GM12878 (cell line): ENCODE measurements around the gene CYP51A1. TPM values are rescaled to one million over a fixed set of nuclear protein-coding genes. Genes with fewer than 3 reads are reported as not detected.

Experiments used
- BACH1 ChIP-seq: fragments of 450-650 bp; IDR thresholded peaks from 2 replicates; pipeline ENCODE4 v1.6.1; 2017; ENCODE audit warnings: mild to moderate bottlenecking, borderline replicate concordance
- CEBPB ChIP-seq, 2 experiments: fragments of 150-350 bp in 1 of 2; IDR thresholded peaks; 2 replicates each; pipeline ENCODE4 v1.6.1; 2012 to 2014; ENCODE audit warnings: low read depth in 2 of 2, low read length in 2 of 2, borderline replicate concordance in 1 of 2, inconsistent platforms in 1 of 2
- ESRRA ChIP-seq: IDR thresholded peaks from 2 replicates; pipeline ENCODE4 v1.6.1; 2012; ENCODE audit warnings: mild to moderate bottlenecking, low read length, improper control_type of control experiment
- ETV6 ChIP-seq, 2 experiments: fragments of 450-650 bp in 1 of 2; IDR thresholded peaks in 1 of 2; conservative IDR thresholded peaks in 1 of 2; 2 replicates each; pipeline ENCODE4 v1.6.1; 2014; ENCODE audit warnings: antibody characterized with exemption in 1 of 2, borderline replicate concordance in 1 of 2, low read depth in 1 of 2, mild to moderate bottlenecking in 1 of 2, moderate library complexity in 1 of 2
- IKZF1 ChIP-seq: fragments of 450-650 bp; conservative IDR thresholded peaks from 2 replicates; pipeline ENCODE4 v1.6.1; 2017; ENCODE audit warnings: antibody characterized with exemption, mild to moderate bottlenecking
- LARP7 ChIP-seq: fragments of 450-650 bp; IDR thresholded peaks from 2 replicates; pipeline ENCODE4 v1.6.1; 2017; ENCODE audit warnings: mild to moderate bottlenecking
- MXI1 ChIP-seq: fragments of 150-350 bp; IDR thresholded peaks from 2 replicates; pipeline ENCODE4 v1.6.1; 2011; ENCODE audit warnings: low read depth, mild to moderate bottlenecking, inconsistent platforms, low read length, improper control_type of control experiment
- NFIC ChIP-seq: IDR thresholded peaks from 2 replicates; pipeline ENCODE4 v1.6.1; 2012; ENCODE audit warnings: low read depth, mild to moderate bottlenecking, inconsistent platforms, low read length, moderate library complexity
- NFXL1 ChIP-seq: fragments of 450-650 bp; IDR thresholded peaks from 2 replicates; pipeline ENCODE4 v1.6.1; 2017; ENCODE audit warnings: antibody characterized with exemption, mild to moderate bottlenecking, borderline replicate concordance
- NR2F1 ChIP-seq: fragments of 450-650 bp; conservative IDR thresholded peaks from 2 replicates; pipeline ENCODE4 v1.6.1; 2017; ENCODE audit warnings: mild to moderate bottlenecking
- SIN3A ChIP-seq: IDR thresholded peaks from 2 replicates; pipeline ENCODE4 v1.6.1; 2012; ENCODE audit warnings: low read depth, low read length, improper control_type of control experiment
- SP1 ChIP-seq: IDR thresholded peaks from one replicate; pipeline ENCODE4 v1.6.1; 2011; ENCODE audit warnings: low read depth, low read length
- SREBF1 ChIP-seq: IDR thresholded peaks from 2 replicates; pipeline ENCODE4 v1.6.1; 2012; ENCODE audit warnings: mild to moderate bottlenecking, low read length
- SREBF2 ChIP-seq: IDR thresholded peaks from 2 replicates; pipeline ENCODE4 v1.6.1; 2012; ENCODE audit warnings: mild to moderate bottlenecking, low read length
- TAF1 ChIP-seq: IDR thresholded peaks from 2 replicates; pipeline ENCODE4 v1.6.1; 2011; ENCODE audit warnings: mild to moderate bottlenecking, low read depth, low read length, borderline replicate concordance
- USF2 ChIP-seq: IDR thresholded peaks from 2 replicates; pipeline ENCODE4 v1.6.1; 2011; ENCODE audit warnings: low read depth, low read length, improper control_type of control experiment, borderline replicate concordance
- YBX1 ChIP-seq: fragments of 450-650 bp; IDR thresholded peaks from 2 replicates; pipeline ENCODE4 v1.6.1; 2016; ENCODE audit warnings: antibody characterized with exemption
- YY1 ChIP-seq: IDR thresholded peaks from 2 replicates; pipeline ENCODE4 v1.6.1; 2011; ENCODE audit warnings: low read depth, mild to moderate bottlenecking, low read length
- ZNF274 ChIP-seq: IDR thresholded peaks from one replicate; pipeline ENCODE4 v1.8.0; 2011; ENCODE audit not compliant: insufficient read length, insufficient read depth
- ZNF622 ChIP-seq: fragments of 450-650 bp; IDR thresholded peaks from 2 replicates; pipeline ENCODE4 v1.6.1; 2017; ENCODE audit warnings: mild to moderate bottlenecking, inconsistent platforms
- polyA plus RNA-seq, 11 experiments: library from polyadenylated mRNA; depleted of rRNA in 4 of 11; unstranded in 6 of 11; stranded (reverse) in 5 of 11; fragments of >200 nt; fragmentation: Nextera tagmentation in 4 of 11; fragmentation: Illumina TruSeq in 1 of 11; extraction: Ambion mirVana in 4 of 11; extraction: Trizol in 1 of 11; gene quantifications; 1 replicate in 1 of 11; 2 replicates in 10 of 11; pipeline versions ENCODE4 v1.2.1 to v1.2.3, GENCODE V29; 2011 to 2016; ENCODE audit warnings: inconsistent platforms in 2 of 11, missing spikeins in 2 of 11, low read depth in 1 of 11
- total RNA-seq, 4 experiments: library from RNA; depleted of rRNA in 3 of 4; stranded (reverse); fragments of >200 nt in 3 of 4; fragmentation: Illumina TruSeq in 1 of 4; extraction: Trizol in 1 of 4; gene quantifications; 2 replicates each; pipeline versions ENCODE4 v1.2.1 to v1.2.3, GENCODE V29; 2013 to 2021
- TF ChIP-seq, protein P1 (sequence below): IDR thresholded peaks from 2 replicates; pipeline ENCODE4 v1.6.1; 2012; ENCODE audit warnings: low read depth, low read length, improper control_type of control experiment
- TF ChIP-seq, protein P2 (sequence below), 3 experiments: IDR thresholded peaks in 2 of 3; conservative IDR thresholded peaks in 1 of 3; 2 replicates each; pipeline ENCODE4 v1.5.1; 2011; ENCODE audit warnings: low read depth in 3 of 3, low read length in 3 of 3, mild to moderate bottlenecking in 3 of 3, control low read depth in 2 of 3, moderate library complexity in 2 of 3, inconsistent platforms in 1 of 3, mixed read lengths in 1 of 3; ENCODE audit not compliant: control insufficient read depth in 2 of 3, insufficient read depth in 1 of 3; ENCODE audit errors: extremely low read depth in 1 of 3
- TF ChIP-seq, protein P3 (sequence below): fragments of 450-650 bp; IDR thresholded peaks from 2 replicates; pipeline ENCODE4 v1.6.1; 2017; ENCODE audit warnings: mild to moderate bottlenecking, moderate library complexity

CYP51A1 gene
- total and polyA plus RNA-seq, 10 of the 15 experiments (the other 5 are each of a cell fraction or from before 2014, with no cell fraction given), result 21.5 to 113 (median 61.8) TPM

DNA sequence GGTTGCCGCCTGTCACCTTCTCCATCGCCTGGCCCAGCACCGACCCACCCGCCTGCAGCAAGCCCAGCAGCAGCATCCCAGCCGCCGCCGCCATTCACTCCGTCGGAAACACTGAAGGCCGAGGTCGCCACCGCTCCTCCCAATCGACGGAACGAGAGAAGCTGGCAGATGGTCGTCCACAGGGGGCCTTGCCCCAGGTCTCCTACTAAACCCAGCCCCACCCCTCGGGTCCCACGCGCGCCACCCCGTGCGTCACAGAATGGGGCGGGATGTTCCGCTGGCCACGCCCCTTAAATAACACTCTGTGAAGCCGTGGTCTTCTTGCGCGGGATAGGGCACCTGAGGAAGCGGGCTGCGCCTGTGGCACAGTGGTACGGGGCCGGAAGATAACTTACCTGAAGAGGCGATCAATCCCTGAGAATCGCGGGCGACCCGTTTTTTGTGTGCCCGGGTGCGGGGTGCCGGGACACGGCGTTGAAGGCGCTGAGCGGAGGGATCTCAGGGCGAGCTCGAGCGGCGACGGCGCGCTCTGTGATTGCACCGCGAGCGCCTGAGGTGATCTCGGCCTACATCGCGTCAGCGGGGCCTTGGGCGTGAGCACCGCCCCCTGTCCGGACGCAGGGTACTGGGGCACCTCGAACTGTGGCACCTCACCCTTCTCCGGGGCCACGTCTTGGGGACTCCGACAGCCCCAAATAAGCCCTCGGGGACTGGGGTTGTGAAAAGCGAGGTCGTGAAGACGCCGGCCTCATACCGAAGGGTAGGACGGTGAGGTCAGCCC lies at the start of gene CYP51A1 (continued):
- TF ChIP-seq, protein P1, sequence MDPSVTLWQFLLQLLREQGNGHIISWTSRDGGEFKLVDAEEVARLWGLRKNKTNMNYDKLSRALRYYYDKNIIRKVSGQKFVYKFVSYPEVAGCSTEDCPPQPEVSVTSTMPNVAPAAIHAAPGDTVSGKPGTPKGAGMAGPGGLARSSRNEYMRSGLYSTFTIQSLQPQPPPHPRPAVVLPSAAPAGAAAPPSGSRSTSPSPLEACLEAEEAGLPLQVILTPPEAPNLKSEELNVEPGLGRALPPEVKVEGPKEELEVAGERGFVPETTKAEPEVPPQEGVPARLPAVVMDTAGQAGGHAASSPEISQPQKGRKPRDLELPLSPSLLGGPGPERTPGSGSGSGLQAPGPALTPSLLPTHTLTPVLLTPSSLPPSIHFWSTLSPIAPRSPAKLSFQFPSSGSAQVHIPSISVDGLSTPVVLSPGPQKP, result no peak; the same call in 1 of the 2 replicates
- TF ChIP-seq, protein P2, sequence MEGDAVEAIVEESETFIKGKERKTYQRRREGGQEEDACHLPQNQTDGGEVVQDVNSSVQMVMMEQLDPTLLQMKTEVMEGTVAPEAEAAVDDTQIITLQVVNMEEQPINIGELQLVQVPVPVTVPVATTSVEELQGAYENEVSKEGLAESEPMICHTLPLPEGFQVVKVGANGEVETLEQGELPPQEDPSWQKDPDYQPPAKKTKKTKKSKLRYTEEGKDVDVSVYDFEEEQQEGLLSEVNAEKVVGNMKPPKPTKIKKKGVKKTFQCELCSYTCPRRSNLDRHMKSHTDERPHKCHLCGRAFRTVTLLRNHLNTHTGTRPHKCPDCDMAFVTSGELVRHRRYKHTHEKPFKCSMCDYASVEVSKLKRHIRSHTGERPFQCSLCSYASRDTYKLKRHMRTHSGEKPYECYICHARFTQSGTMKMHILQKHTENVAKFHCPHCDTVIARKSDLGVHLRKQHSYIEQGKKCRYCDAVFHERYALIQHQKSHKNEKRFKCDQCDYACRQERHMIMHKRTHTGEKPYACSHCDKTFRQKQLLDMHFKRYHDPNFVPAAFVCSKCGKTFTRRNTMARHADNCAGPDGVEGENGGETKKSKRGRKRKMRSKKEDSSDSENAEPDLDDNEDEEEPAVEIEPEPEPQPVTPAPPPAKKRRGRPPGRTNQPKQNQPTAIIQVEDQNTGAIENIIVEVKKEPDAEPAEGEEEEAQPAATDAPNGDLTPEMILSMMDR (IDR thresholded peaks at IDR 0.05 in 2 of 3, conservative IDR thresholded peaks at IDR 0.05 in 1 of 3; ENCODE audit: control insufficient read depth in 2 of 3, extremely low read depth in 1 of 3, insufficient read depth in 1 of 3, low read depth in 3 of 3, low read length in 3 of 3), result no peak; a peak in 1 of 6 replicates
- TF ChIP-seq ESRRA, result no peak
- TF ChIP-seq ZNF274, result no peak
- peak; percentile 89 for TF ChIP-seq SIN3A
- no peak for TF ChIP-seq USF2
- peak; percentile 61; the same call in 1 of the 2 replicates for TF ChIP-seq MXI1
- TF ChIP-seq, protein P3, sequence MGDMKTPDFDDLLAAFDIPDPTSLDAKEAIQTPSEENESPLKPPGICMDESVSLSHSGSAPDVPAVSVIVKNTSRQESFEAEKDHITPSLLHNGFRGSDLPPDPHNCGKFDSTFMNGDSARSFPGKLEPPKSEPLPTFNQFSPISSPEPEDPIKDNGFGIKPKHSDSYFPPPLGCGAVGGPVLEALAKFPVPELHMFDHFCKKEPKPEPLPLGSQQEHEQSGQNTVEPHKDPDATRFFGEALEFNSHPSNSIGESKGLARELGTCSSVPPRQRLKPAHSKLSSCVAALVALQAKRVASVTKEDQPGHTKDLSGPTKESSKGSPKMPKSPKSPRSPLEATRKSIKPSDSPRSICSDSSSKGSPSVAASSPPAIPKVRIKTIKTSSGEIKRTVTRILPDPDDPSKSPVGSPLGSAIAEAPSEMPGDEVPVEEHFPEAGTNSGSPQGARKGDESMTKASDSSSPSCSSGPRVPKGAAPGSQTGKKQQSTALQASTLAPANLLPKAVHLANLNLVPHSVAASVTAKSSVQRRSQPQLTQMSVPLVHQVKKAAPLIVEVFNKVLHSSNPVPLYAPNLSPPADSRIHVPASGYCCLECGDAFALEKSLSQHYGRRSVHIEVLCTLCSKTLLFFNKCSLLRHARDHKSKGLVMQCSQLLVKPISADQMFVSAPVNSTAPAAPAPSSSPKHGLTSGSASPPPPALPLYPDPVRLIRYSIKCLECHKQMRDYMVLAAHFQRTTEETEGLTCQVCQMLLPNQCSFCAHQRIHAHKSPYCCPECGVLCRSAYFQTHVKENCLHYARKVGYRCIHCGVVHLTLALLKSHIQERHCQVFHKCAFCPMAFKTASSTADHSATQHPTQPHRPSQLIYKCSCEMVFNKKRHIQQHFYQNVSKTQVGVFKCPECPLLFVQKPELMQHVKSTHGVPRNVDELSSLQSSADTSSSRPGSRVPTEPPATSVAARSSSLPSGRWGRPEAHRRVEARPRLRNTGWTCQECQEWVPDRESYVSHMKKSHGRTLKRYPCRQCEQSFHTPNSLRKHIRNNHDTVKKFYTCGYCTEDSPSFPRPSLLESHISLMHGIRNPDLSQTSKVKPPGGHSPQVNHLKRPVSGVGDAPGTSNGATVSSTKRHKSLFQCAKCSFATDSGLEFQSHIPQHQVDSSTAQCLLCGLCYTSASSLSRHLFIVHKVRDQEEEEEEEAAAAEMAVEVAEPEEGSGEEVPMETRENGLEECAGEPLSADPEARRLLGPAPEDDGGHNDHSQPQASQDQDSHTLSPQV, result no peak
- TF ChIP-seq TAF1, result 0 out of 2 replicates have a peak, but pooled peaks have one; percentile 53
- peak; percentile 72; the same call in 1 of the 2 replicates for TF ChIP-seq SREBF1
- peak; percentile 80; the same call in 1 of the 2 replicates for TF ChIP-seq SREBF2
- TF ChIP-seq YBX1, result no peak
- TF ChIP-seq LARP7, result peak; percentile 93
- TF ChIP-seq BACH1, result peak; percentile 57
- TF ChIP-seq YY1, result peak; percentile 43; the same call in 1 of the 2 replicates
- TF ChIP-seq IKZF1, result peak; percentile 79
- no peak; a peak in 1 of 4 replicates for TF ChIP-seq CEBPB (IDR thresholded peaks at IDR 0.05; ENCODE audit: borderline replicate concordance in 1 of 2, low read depth in 2 of 2, low read length in 2 of 2)
- no peak for TF ChIP-seq NFXL1
- peak; percentile 86 for TF ChIP-seq NR2F1
- no peak for TF ChIP-seq ZNF622
- no peak for TF ChIP-seq ETV6 (conservative IDR thresholded peaks at IDR 0.05 in 1 of 2, IDR thresholded peaks at IDR 0.05 in 1 of 2; ENCODE audit: borderline replicate concordance in 1 of 2, low read depth in 1 of 2)
- no peak for TF ChIP-seq NFIC
- TF ChIP-seq SP1, result peak; percentile 83
